GM18505 (cell line): ENCODE results near the gene ZBTB38.
A peak's percentile ranks its signal among the peaks of the same experiment; 100 is the strongest.

Source experiments
- ATAC-seq: cut with Tn5 transposase; IDR thresholded peaks from one replicate; pipeline ENCODE4 v1.9.1; 2021; ENCODE audit not compliant: unreplicated experiment
- POLR2A ChIP-seq: IDR thresholded peaks from 4 replicates; pipeline ENCODE4 v1.6.1; 2011; ENCODE audit warnings: borderline replicate concordance; ENCODE audit not compliant: insufficient read depth, insufficient read length; ENCODE audit errors: extremely low read depth

The ZBTB38 gene

DNA sequence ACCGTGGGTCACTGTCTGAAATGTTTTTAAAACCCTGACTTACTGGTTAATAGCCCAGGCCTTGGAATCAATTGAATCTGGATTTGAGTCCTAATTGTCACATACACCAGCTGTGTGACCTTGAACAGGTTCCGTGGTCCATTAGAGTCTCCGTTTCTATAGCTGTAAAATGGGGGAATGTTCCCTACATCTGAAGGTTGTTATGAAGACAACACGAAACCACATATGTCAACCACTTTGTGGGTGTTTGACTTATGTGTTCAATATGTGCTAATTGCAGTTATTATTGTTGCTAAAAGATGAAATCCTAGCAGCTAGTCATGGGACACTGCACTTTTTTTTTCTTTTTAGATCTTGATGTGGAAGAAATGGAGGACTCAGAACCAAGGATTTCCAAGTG lies 35.3 kb downstream of the ZBTB38 start:
- no peak for ATAC-seq

DNA sequence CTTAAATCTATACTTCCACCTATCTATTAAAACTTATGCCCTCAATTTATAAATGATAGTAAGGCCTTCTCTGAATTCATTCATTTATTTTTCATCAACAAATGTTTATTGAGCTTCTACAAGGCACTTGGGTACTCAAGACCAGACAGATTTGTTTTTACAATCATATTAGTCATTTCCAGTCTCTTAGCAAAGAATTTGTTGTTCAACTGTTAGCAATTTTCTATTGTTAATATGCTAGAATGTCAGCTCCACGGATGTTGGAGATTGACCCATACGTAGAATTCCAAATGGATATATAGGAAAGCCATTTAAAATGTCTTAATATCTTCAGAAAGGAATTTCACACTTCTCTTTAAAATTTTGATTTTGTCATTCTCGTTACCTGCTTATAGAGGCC lies 36.7 kb downstream of the ZBTB38 start:
- no peak for ATAC-seq
- no peak for TF ChIP-seq POLR2A

More for the DNA sequence above, 35.3 kb downstream of the ZBTB38 start:
- no peak for TF ChIP-seq POLR2A

DNA sequence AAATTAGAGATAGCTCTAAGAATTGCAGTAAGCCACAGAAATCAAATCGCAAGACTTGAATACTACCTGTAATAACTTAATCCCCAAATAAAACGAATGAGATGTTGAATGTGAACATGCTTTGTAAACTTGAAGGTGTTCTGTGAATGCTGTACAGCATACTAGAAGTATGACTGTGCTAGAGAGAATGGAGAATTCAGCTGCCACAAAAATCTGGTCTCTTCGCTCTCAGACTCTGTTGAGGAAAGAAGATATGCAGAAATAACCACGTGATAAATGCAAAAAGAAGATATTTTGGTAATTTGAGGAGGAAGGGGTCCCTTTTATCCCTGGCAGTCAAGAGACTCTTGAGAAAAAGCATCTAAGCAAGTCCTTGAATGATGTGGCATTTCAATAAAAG lies 37.3 kb downstream of the ZBTB38 start:
- TF ChIP-seq POLR2A: no peak
- ATAC-seq: no peak

DNA sequence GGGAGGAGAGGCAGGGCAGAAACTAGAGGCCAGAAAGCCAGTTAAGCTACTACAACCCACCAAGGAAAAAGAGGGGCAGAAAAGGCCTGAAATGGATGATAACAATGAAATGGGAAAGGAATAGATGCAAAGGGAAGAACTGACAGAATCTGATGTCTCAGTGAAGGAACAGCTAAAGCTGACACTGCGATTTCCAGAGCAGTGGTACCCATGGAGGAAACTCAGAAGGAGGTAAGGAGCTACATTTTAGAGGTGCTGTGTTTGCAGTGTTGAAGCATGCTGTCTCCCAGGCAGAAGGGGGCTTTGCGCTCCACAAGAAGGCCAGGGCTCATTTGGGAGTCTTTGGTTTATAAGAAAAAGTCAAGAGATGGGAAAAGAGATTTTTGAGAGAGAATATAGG lies 38.0 kb downstream of the ZBTB38 start:
- TF ChIP-seq POLR2A: no peak
- no peak for ATAC-seq

DNA sequence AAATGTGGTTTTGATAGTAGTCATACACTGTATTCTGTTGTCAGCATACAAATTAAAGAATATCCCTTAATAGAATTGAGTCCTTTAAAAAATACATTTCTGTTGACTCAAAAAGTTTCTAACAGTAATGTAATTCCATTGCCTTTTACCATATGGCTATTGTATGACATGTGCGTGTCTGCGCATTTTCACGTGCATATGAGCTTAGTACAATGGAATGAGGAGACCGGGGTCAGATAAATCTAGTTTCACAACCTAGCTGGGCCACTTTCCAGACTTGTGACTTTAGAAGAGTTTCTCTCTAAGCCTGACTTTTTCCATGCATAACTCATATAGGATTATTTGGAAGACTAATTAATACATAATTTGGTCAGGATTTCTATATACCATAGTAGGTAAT lies 38.7 kb downstream of the ZBTB38 start:
- TF ChIP-seq POLR2A: no peak
- ATAC-seq: no peak

DNA sequence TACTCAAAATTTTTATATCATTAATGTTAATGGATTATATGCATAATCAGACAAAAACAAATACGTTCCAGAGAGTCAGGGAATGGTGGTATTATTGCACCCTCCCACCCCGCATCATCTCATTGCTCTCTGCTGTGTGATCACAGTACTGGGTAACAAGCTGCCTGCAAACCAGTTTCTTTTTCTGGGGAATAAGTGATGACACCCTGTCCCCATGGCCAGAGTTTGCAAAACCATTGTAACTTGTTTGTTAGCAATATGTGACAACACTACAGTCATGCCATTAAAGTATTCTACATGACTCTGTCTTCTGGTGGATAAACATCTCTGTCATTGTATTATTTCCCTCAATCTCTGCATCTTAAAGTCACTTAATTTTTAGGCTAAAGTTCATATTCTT lies 39.5 kb downstream of the ZBTB38 start:
- no peak for ATAC-seq
- TF ChIP-seq POLR2A: no peak

DNA sequence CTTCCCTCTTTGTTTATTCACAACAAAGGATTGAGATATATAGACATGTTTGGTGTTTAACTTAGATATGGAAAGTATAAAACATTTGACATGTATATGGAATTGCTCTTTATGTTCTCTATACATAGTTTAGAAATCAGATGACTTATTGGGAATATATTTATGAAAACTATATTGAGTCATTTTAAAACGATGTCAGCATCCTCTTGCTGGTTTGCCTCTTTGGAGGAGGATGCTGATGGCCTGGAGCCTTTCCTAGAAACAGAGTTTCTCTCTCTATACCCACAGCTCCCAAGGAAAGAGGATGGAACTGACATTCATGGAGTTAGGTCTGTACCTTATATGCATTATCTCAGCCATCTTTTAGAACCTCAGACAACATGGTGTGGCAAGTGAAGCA lies 40.3 kb downstream of the ZBTB38 start:
- no peak for ATAC-seq
- TF ChIP-seq POLR2A: no peak

DNA sequence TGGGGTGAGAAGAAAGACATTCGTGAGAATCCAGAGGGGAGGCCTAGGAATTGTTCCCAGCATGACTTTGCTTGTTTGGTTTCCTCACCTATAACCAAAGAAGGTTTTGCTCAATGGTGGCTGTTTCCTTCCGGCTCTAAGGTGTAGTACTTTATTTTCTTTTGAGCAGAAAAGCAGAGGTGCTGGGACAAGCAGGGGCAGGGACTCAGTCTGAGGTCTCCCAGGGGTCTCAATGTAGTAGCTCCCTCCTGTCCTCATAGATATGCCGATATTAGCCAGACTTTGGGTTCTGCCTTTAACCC lies 41.6 kb downstream of the ZBTB38 start:
- no peak for ATAC-seq
- no peak for TF ChIP-seq POLR2A

DNA sequence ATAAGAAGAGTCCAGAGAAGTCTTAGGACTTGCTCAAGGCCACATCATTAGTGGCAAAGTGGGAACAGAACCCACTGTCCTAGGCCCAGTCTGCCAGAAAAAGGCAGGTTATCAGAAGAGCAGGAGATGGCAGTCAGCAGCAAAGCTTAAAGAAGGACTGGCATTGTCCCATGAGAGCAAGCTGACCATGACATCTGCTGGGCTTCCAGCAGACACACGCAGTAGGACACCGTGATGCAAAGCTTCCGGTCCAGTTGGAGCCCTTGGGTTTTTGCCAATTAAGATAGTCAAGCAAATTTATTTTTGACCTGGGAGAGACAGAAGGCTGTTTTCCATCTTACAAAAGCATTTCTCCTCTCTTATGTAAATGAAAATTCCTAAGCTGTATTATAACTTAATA lies 42.1 kb downstream of the ZBTB38 start:
- no peak for ATAC-seq
- no peak for TF ChIP-seq POLR2A

DNA sequence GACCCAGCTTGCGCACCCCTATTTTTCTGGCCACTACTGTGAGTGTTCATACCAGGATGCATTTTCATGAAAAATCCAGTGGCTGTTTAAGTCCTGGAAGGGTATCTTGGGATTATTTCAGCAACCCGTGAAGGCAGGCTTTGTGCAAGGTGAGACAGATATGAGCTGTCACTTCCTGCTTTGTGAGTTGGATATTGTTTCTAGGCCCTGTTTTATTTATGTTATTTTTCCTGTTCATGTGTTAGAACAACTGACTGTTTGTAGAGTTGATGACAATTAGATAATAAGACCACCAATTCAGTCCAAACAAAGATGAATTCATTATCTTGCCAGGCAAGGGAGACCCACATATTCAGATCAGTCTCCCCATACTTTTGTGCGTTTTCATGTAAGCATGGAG lies 42.5 kb downstream of the ZBTB38 start:
- TF ChIP-seq POLR2A: no peak
- no peak for ATAC-seq

DNA sequence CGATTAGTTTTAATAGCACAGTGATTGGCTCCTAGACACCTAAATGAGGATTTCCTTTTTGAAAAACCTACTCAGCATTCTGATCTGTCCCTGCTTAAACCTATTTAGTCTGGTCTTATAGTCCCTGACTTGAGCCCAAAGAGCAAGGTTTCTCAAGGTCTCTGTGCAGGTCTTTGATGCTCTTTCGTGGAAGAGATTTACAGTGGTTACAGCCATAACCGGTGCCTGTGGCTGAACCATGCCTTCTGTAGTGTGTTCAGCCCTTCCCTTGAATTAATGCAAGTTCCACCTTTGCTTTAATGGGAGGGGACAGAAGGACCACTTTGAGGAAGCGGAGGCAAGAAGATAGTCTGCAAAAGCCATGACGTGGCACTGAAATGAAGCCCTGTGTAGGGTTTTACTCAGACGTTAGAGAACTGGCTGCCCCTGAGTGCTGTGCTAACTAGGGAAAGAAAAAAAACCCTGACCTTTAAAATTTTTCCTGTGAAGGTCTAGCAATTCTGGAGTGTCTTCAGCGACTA lies 43.0 kb downstream of the ZBTB38 start:
- no peak for ATAC-seq
- TF ChIP-seq POLR2A: no peak

DNA sequence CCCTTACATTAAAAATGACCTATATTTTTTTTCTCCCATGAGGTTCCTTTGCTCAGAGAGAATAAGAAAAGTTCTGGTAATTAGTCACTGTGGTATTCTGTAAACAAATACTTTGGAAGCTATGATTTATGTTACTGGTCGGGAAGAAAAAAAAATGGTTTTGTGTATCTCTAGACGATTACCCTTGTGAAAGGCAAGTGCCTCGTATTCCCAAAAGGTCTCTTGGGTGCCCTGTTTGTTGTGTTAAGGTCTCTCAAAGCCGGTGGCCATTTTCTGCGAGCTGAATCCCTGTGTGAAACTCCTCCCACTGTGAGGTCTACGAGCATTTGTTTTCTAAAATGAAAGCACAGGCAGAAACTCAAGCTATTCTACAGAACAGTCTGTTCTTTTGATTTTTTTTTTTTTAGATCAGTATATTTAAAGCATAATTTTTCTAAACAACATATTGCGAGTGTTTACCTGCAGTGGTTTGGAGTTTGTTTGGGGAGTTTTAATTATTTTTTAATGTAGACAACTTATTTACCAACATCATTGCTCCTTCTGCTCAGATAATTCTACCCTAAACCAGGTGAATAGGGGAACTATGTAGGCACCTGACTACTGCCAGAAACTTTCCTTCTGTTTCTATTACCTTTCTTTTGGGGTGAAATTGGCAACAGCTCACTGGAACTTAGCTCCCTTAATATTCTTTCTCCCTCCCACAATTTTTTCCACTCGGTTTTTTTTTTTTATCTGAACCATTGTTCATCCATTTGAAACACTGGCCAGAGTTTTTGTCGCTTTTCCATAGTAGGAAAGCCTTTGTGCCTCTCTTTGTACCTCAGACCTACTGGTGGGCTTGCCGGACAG lies 44.0 kb downstream of the ZBTB38 start:
- ATAC-seq: no peak
- peak; percentile 18 for TF ChIP-seq POLR2A

DNA sequence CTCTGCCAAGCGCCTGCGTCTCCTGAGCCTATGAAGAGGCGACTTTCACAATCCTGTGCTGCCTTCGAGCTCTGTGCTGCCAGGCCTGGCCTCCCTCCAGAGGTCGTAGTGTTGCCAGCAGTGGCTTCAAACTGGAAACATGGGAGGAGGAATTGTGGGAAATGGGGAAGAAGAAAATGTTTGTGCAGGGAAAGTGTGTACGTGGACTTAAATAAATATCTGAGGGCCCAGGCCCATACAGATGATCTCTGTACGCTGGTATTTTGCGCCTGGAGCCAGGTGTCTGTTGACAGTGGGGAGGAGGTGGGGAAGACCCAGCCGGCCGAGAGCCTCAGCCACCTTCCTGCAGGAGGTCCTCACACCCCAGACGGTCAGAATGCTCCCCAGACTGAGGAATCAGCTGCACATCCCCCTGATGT lies 44.6 kb downstream of the ZBTB38 start:
- ATAC-seq: no peak

DNA sequence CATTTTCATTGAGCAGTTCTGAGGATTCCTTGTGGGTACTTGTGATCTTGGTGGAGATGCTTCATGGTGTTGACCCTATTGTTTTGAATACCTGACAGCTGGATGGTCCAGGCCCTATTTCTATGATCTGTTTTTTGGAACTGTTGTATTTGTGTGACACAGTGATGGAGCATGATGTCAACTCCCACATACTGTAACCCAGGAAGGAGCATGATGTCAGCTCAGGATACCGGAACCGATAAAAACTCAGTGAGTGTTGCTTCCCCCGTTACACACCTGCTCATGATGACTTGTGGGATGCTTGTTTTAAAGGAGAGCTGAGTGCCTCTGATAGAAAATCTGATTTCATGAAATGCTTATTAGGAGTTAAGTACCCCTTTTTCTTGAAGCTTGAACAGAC lies 45.1 kb downstream of the ZBTB38 start:
- TF ChIP-seq POLR2A: no peak
- no peak for ATAC-seq

More for the DNA sequence above, 44.6 kb downstream of the ZBTB38 start:
- no peak for TF ChIP-seq POLR2A
